ENCODE measurements around the gene FLT3.
"Not testable (repeated sequence)": the region's sequence is repeated elsewhere in the genome, so short reads cannot be mapped to it uniquely, and the experiment has no call there.

Gene FLT3

GRCh38 chr13:28044608-28045007 lies 55.8 kb downstream of the FLT3 start:
- DNase-seq (ENCODE audit: low read depth in 2 of 2), result no peak

DNA sequence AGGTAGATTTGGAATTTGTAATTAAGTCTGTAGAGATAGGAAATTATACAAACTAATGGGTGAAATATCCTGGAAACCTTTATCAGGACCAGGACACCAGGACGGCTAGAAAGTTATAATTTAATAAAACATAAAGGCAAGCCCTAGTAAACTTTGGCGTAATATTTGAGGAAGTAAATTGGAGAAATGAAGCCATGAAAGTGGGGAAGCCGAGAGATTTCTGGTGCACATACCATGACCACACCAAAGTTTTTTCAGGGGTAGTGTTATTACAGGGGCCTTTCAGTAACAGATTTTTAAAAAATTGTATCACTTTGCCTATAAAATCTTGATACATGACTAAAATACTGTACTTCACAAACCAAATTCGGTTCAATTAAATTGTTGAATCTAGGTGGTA lies 57.2 kb downstream of the FLT3 start:
- DNase-seq (ENCODE audit: low read depth in 2 of 2), result no peak

- no peak for DNase-seq (ENCODE audit: low read depth in 2 of 2)
These were observed 58.9 kb downstream of the FLT3 start for GRCh38 chr13:28041501-28041900.

DNA sequence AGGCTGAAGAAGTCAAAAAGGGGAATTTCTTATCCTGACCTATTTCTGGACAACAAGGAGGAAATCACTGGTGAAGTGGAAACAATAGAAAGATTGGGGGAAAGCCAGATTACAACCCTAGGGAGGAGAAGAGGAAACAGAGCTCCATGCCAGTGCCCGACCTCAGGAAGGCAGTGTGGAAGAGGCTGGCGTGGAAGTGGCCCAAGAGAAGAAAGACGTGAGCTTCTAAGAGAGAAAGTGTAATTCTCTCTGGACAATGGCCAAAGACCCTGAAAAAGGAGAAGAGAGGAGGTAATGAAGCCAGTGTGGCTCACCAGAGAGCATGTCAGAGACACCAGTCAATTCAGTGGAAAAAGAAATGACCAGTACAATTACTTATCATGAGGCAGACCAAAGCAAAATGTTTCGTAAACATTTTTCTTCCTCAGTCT lies 59.3 kb downstream of the FLT3 start:
- no peak for DNase-seq (ENCODE audit: low read depth in 2 of 2)

DNA sequence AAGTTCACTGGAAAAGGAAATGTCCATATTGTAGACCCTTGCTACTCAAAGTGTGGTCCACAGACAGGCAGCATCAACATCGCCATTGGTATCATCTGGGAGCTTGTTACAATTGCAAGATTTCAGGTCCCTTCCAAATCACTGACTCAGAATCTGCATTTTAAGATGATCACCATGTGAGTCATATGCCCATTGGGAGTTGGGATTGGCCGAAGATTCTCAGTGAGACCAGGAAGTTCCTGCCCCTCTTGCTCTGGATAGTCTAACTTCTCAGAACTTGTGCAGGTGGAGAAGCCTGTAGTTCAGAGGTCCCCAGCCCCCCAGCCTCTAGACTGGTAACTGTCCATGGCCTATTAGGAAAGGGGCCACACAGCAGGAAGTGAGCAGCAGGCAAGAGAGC lies 63.0 kb downstream of the FLT3 start:
- DNase-seq (ENCODE audit: low read depth in 2 of 2), result no peak

- DNase-seq (ENCODE audit: low read depth in 2 of 2), result no peak
These were observed 65.1 kb downstream of the FLT3 start for GRCh38 chr13:28035146-28035782.

- no peak for DNase-seq (ENCODE audit: low read depth in 2 of 2)
These were observed 66.3 kb downstream of the FLT3 start for GRCh38 chr13:28033894-28034655.

DNA sequence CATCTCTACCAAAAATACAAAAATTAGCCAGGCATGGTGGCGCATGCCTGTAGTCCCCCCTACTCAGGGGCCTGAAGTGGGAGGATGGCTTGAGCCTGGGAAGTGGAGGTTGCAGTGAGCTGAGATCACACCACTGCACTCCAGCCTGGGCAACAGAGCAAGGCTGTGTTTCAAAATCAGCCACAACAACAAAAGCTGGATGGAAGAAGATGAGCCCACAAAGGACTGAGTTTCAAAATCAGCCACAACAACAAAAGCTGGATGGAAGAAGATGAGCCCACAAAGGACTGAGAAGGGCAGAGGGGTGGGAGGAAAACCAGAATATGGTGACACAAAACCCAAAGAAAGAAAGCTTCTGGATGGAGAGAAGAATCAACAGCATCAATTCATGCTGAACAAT lies 67.9 kb downstream of the FLT3 start:
- not testable (repeated sequence) for DNase-seq (ENCODE audit: low read depth in 2 of 2)

DNA sequence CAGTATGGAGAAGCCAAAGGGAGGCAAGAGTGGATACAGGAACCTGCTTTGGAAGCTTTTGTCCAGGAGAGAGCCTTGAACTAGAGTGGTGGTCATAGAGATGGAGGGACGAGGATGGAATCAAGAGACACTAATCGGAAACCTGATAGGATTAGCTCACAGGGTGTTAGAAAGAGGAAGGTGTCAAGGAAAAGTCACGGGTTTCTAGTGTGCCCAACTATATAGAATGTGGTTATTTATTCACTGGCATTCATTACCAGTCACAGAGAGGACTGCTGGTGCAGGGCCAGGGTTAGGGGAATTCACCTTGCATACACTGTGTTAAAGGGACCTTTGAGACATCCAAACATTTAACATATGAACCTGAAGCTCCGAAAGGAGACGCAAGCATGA lies 68.5 kb downstream of the FLT3 start:
- no peak for DNase-seq (ENCODE audit: low read depth in 2 of 2)

GRCh38 chr13:28031220-28031895 lies 69.0 kb downstream of the FLT3 start:
- DNase-seq (ENCODE audit: low read depth in 2 of 2), result no peak

DNA sequence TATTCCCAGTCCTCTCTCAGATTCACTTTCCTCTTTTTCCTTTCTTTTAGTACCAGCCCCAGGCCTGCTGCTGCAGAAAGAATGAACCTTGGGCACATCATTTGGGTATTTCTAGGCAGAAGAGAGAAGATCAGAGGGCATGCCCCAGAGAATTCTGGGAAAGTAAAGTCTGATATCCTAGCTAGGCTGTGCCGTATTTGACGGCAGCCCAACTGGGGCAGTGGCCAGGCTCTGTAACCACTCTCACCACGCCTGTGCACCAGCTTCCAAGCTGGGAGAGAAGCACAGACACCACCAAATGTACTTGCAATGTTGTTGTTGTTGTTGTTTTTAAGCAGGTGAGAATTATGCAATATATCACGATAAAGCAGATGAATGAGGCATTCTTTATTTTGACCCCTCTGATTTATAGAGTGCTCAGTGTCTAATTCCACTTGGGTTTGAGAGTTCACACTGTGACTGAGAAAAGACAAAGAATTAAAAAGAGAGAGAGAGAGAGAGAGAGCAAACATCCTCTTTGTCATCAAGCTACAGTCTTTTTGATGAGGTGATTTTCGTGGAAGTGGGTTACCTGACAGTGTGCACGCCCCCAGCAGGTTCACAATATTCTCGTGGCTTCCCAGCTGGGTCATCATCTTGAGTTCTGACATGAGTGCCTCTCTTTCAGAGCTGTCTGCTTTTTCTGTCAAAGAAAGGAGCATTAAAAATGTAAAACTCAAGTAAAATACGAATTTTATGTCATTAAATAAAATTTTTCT lies 72.6 kb downstream of the FLT3 start:
- no peak for DNase-seq (ENCODE audit: low read depth in 2 of 2)

DNA sequence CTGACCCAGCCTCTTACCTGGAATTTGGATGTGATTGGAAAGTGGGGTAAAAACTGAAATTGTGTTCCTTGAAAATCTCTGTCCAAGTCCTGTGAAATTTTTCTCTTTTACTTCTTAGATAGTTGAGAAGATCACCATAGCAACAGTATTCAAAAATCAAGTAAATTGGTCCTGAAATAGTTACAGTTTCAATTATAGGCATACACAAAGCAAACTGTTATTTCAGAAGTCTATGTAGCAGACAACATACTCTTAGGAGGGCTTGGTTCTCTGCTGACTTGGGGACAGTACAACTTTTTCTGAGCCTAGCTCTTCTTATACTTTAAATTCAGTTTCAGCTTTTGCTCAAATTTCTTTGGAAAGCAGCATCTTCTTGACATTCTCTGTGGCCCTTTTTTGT lies 73.3 kb downstream of the FLT3 start:
- no peak for DNase-seq (ENCODE audit: low read depth in 2 of 2)

- DNase-seq (ENCODE audit: low read depth in 2 of 2), result no peak
These were observed 73.9 kb downstream of the FLT3 start for GRCh38 chr13:28026508-28026907.

DNA sequence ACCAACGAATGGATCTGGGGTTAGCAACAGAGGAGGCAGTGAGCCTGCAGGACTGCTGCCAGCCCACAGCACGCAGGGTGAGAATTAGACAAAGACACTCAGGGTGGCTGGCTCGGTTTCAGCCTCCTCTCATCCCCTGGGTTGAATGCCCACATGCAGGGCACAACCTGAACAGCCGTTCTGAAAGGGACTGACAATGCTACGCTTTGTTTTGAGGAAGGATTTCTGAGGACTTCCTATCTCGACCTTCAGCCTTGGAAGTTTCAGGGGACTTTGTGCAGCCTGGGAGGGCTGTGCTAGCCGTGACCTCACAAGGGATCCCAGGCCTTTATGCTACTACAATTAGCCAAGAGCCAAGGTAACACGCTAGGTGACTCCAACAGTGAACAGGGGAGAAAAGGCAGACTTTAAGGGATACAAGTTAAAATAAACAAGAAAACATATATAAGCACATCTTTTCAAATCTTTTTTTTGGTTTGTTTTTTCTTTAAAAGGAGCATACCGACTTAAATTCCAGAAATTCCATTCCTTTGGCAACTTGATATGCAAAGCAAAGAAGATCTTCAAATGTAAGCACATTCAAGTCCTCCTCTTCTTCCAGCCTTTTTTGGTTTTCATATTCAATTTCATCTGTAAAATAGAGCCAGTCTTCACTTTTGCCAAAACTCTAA lies 77.4 kb downstream of the FLT3 start:
- no peak for DNase-seq (ENCODE audit: low read depth in 2 of 2)

GRCh38 chr13:28014301-28014700 lies 86.1 kb downstream of the FLT3 start:
- DNase-seq (ENCODE audit: low read depth in 2 of 2), result no peak

DNA sequence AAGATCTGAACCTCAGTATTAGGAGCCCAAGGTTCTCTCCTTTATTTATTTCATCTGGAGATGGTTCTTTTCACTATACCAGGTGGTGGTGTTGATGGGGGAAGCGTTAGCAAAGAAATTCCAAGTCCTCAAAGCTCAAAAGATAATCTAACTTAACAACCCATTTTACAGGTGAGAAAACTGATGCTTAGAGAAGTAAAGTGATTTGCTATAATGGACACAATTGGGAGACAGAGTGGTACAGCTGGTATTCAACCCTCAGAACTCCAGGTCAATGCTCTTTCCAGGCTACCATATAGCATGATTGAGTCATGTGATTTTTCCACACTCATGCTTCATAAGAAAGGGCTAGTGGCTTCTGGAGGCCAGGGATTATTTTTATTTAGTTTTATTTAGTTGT lies 86.9 kb downstream of the FLT3 start:
- no peak for DNase-seq (ENCODE audit: low read depth in 2 of 2)

- DNase-seq (ENCODE audit: low read depth in 2 of 2), result no peak
These were observed 87.5 kb downstream of the FLT3 start for GRCh38 chr13:28012896-28013295.

GRCh38 chr13:28012383-28012782 lies 88.0 kb downstream of the FLT3 start:
- DNase-seq (ENCODE audit: low read depth in 2 of 2), result no peak

DNA sequence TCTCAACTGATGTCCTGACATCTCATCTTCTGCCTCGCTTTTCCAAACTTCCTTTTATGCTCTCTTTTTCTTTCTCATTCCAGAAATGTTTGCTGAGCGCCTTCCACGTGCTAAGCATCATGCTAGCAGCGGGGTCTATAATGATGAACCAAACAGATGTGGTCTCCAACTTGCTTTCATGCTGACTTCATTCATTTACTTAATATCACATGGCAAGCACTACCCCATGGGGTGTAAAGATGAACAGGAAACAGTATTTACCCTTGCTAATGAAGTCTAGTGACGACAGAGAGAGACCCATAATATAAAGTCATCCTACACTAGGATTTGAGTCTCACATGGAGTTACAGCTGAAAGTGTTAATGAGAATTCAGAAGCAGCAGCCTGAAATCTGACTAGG lies 90.3 kb downstream of the FLT3 start:
- no peak for DNase-seq (ENCODE audit: low read depth in 2 of 2)

DNA sequence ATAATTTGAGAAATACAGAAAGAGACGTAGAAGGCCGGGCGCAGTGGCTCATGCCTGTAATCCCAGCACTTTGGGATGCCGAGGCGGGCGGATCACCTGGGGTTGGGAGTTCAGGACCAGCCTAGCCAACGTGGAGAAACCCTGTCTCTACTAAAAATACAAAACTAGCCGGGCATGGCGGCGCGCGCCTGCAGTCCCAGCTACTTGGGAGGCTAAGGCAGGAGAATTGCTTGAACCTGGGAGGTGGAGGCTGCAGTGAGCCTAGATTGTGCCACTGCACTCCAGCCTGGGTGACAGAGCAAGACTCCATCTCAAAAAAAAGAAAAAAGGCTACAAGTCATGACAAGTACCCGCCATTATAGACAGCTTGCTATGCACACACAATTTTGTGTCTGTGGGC lies 95.4 kb downstream of the FLT3 start:
- DNase-seq (ENCODE audit: low read depth in 2 of 2), result not testable (repeated sequence)

DNA sequence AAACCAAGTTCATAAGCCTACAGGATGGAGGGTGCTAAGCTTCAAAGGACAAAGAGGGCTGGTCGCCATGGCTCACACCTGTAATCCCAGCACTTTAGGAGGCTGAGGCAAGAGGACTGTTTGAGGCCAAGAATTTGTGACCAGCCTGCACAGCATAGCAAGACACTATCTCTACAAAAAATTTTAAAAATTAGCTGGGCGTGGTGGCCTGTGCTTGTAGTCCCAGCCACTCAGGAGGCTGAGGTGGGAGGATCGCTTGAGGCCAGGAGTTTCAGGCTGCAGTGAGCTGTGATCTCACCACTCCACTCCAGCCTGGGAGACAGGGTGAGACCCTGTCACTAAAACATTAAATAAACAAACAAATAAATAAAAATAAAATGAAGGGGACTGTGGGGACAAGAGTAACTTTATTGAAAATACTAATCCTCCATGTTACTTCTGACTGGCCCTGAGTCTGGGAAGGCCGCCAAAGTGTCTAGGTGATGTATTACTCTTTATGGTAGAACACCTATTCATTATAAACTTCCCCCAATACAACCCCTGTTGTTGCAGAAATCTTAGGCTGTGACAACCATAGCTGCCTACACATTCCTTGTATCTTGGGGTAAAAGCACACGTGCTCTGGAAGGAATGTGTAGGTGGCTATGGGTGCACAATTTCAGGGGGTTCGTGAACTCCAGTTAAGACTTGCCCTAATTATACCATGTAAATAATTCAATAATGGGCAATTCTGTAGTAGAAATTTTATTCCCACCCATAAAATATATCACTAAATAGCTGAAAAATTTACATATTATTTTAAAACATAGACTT lies 97.3 kb downstream of the FLT3 start:
- no peak for DNase-seq (ENCODE audit: low read depth in 2 of 2)
